Chondrocyte (in vitro differentiated cells): Measurements from ENCODE around the gene FGFR3. TPM values are rescaled to one million over a fixed set of nuclear protein-coding genes. Genes with fewer than 3 reads are reported as not detected.
A peak's percentile ranks its signal among the peaks of the same experiment; 100 is the strongest.

ENCODE experiments used
- DNase-seq: peaks from one replicate; pipeline ENCODE4 v3.0.0; 2021; ENCODE audit warnings: mixed read lengths, low spot score
- H3K27ac Mint-ChIP-seq: one replicate; pipeline ENCODE4 v1.8.0; 2021; ENCODE audit warnings: mild to moderate bottlenecking, moderate library complexity, mixed read lengths; ENCODE audit not compliant: unreplicated experiment
- H3K27me3 Mint-ChIP-seq: 2 replicates; pipeline ENCODE4 v1.8.0; 2021; ENCODE audit warnings: low read depth, mixed read lengths
- H3K36me3 Mint-ChIP-seq: 2 replicates; pipeline ENCODE4 v1.8.0; 2021; ENCODE audit warnings: low read depth, mixed read lengths
- H3K4me1 Mint-ChIP-seq: 2 replicates; pipeline ENCODE4 v1.8.0; 2021; ENCODE audit warnings: low read depth, mild to moderate bottlenecking, mixed read lengths
- H3K4me3 Mint-ChIP-seq: one replicate; pipeline ENCODE4 v1.8.0; 2021; ENCODE audit warnings: mild to moderate bottlenecking, moderate library complexity, mixed read lengths; ENCODE audit not compliant: unreplicated experiment
- H3K9me3 Mint-ChIP-seq: 2 replicates; pipeline ENCODE4 v1.8.0; 2021; ENCODE audit warnings: low read depth, mixed read lengths
- total RNA-seq: library from RNA; stranded (reverse); gene quantifications from 3 replicates; pipeline ENCODE4 v1.2.1, GENCODE V29; 2021
- TF ChIP-seq, protein P1 (sequence below): fragments of 200-600 bp; sonication (generic); IDR thresholded peaks from 2 replicates; pipeline ENCODE4 v1.5.0; 2021; ENCODE audit warnings: antibody characterized with exemption, mild to moderate bottlenecking, moderate library complexity

FGFR3 gene
- total RNA-seq, 1 donor from 2014 or later: 1.3 TPM

DNA sequence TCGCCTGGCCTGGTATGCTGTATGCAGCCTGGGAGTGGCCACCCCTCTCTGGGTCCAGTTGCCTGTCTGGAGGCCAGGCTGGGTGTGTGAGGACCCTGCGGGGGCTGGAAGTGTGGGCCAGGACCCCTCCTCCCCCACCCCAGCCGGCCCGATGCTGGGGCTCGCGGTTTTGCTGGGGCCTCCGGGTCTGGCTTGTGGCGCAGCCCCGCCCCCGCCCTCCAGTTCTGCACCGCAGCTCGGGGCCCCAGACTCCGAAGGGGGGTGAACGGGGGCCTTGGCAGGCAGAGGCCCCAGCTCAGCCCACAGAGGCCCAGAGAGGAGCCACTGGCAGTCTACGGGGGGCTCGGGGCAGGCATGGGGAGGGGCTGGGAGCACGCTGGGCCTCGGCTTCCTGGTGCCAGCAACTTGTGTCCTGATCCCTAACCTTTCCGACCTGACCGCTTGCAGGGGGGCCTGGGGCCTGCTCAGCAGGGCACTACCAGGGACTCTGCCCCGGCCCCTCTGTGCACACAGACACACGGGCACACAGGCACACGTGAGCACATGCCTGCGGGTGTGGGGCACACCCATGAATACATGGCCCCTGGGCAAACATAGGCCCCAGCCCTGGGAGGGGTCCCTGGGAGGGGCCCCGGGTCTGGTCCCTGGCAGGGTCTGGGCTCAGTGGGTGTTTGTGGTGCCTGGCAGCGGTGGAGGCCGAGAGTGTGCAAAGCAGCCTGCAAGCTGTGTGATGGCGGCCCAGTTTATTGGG is 21.4 kb upstream of the FGFR3 start:
- TF ChIP-seq, protein P1, sequence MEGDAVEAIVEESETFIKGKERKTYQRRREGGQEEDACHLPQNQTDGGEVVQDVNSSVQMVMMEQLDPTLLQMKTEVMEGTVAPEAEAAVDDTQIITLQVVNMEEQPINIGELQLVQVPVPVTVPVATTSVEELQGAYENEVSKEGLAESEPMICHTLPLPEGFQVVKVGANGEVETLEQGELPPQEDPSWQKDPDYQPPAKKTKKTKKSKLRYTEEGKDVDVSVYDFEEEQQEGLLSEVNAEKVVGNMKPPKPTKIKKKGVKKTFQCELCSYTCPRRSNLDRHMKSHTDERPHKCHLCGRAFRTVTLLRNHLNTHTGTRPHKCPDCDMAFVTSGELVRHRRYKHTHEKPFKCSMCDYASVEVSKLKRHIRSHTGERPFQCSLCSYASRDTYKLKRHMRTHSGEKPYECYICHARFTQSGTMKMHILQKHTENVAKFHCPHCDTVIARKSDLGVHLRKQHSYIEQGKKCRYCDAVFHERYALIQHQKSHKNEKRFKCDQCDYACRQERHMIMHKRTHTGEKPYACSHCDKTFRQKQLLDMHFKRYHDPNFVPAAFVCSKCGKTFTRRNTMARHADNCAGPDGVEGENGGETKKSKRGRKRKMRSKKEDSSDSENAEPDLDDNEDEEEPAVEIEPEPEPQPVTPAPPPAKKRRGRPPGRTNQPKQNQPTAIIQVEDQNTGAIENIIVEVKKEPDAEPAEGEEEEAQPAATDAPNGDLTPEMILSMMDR: no peak
- Mint-ChIP-seq H3K27ac (no peak overlapping the region), H3K4me3 (no peak overlapping the region), H3K4me1 (no peaks in the 10 kb centered on the region), H3K9me3 (no peaks in the 10 kb centered on the region), H3K36me3 (no peaks in the 10 kb centered on the region), H3K27me3 (no peaks in the 10 kb centered on the region)
- DNase-seq: no peak

DNA sequence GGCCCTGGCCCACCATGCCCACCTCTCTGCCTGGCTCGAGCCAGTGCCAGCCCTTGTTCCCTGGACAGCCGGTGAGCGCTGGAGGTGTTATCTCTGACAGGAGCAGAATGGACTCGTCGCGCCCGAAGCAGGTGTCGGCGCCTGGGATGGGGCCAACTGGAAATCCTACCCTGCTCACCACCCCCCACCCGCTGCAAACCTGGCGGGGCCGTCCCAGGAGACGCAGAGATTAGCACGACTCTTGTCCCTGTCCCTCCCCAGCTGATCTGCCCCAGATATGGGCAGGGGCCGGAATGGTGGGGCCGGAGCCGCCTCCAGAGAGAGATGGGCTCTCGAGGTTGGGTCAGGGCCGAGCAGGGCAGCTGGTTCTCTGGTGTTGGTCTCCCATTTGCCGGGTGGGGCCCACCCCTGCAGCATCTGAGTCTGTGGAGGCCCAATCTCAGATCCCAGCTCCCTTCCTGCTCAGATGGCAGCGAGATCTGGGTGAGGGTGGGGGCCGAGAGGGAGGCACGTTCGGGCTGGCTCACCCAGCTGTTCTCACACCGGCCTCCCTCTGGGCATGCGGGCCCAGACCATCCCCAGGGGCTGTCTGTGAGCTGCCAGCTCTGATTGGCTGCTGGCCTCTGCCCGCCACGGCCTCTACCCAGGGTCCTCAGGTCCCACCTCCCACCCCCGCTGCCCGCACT is 20.1 kb upstream of the FGFR3 start:
- H3K4me3 Mint-ChIP-seq: no peak overlapping the region
- no peak for DNase-seq
- TF ChIP-seq, protein P1: no peak
- no peak overlapping the region for H3K27ac Mint-ChIP-seq
- H3K36me3 Mint-ChIP-seq: no peaks in the 10 kb centered on the region
- no peaks in the 10 kb centered on the region for H3K27me3 Mint-ChIP-seq
- H3K4me1 Mint-ChIP-seq: peaks cover 3% of the 10 kb centered on the region
- no peaks in the 10 kb centered on the region for H3K9me3 Mint-ChIP-seq

GRCh38 chr4:1773754-1774153 is 19.3 kb upstream of the FGFR3 start:
- Mint-ChIP-seq H3K4me3 (no peak overlapping the region), H3K36me3 (no peaks in the 10 kb centered on the region), H3K9me3 (no peaks in the 10 kb centered on the region), H3K27me3 (no peaks in the 10 kb centered on the region), H3K27ac (no peak overlapping the region), H3K4me1 (peaks cover 5% of the 10 kb centered on the region)
- TF ChIP-seq, protein P1: no peak
- DNase-seq: no peak

GRCh38 chr4:1775731-1776500 is 17.2 kb upstream of the FGFR3 start:
- TF ChIP-seq, protein P1: no peak
- no peak for DNase-seq
- Mint-ChIP-seq H3K36me3 (no peaks in the 10 kb centered on the region), H3K27me3 (no peaks in the 10 kb centered on the region), H3K9me3 (no peaks in the 10 kb centered on the region), H3K4me3 (no peak overlapping the region), H3K27ac (peak overlapping the region; percentile 8), H3K4me1 (peaks cover 9% of the 10 kb centered on the region)

GRCh38 chr4:1776521-1777161 is 16.5 kb upstream of the FGFR3 start:
- no peak for DNase-seq
- Mint-ChIP-seq H3K36me3 (no peaks in the 10 kb centered on the region), H3K27me3 (no peaks in the 10 kb centered on the region), H3K4me1 (peaks cover 9% of the 10 kb centered on the region), H3K4me3 (no peak overlapping the region), H3K9me3 (no peaks in the 10 kb centered on the region), H3K27ac (no peak overlapping the region)
- TF ChIP-seq, protein P1: no peak
